ENCODE measurements around the gene BTBD9.

BTBD9 gene

DNA sequence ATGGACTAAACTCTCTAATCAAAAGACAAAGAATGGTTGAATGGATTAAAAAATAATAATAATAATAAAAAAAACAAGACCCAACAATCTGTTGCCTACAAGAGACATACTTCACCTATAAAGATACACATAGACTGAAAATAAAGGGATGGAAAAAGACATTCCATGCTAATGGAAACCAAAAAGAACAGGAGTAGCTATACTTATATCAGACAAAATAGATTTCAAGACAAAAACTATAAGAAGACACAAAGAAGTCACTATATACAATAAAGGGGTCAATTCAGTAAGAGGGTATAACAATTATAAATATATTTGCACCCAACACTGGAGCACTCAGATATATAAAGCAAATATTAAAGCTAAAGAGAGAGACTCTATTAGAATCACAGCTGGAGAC is 106.7 kb downstream of the BTBD9 start (continued):
- TF ChIP-seq, protein P1, sequence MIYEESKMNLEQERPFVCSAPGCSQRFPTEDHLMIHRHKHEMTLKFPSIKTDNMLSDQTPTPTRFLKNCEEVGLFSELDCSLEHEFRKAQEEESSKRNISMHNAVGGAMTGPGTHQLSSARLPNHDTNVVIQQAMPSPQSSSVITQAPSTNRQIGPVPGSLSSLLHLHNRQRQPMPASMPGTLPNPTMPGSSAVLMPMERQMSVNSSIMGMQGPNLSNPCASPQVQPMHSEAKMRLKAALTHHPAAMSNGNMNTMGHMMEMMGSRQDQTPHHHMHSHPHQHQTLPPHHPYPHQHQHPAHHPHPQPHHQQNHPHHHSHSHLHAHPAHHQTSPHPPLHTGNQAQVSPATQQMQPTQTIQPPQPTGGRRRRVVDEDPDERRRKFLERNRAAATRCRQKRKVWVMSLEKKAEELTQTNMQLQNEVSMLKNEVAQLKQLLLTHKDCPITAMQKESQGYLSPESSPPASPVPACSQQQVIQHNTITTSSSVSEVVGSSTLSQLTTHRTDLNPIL (CRISPR knock-in tag; IDR thresholded peaks at IDR 0.05; ENCODE audit: low read depth) = no peak
- no peak for TF ChIP-seq RARB (CRISPR knock-in tag; IDR thresholded peaks at IDR 0.05)
- no peak for TF ChIP-seq OSR1 (CRISPR knock-in tag; IDR thresholded peaks at IDR 0.05)
- no peak for TF ChIP-seq ZNF8 (CRISPR knock-in tag; IDR thresholded peaks at IDR 0.05)
- no peak for TF ChIP-seq ARNTL (CRISPR knock-in tag; IDR thresholded peaks at IDR 0.05; ENCODE audit: borderline replicate concordance, low read depth)
- TF ChIP-seq BACH2 (CRISPR knock-in tag; IDR thresholded peaks at IDR 0.05; ENCODE audit: borderline replicate concordance) = no peak
- TF ChIP-seq GLIS3 (CRISPR knock-in tag; IDR thresholded peaks at IDR 0.05) = no peak
- TF ChIP-seq ZNF70 (CRISPR knock-in tag; IDR thresholded peaks at IDR 0.05) = no peak
- TF ChIP-seq ZFP30 (CRISPR knock-in tag; IDR thresholded peaks at IDR 0.05) = no peak
- TF ChIP-seq TCF4 (CRISPR knock-in tag; IDR thresholded peaks at IDR 0.05; ENCODE audit: borderline replicate concordance) = no peak
- TF ChIP-seq ZFP3 (CRISPR knock-in tag; IDR thresholded peaks at IDR 0.05) = no peak
- TF ChIP-seq, protein P2, sequence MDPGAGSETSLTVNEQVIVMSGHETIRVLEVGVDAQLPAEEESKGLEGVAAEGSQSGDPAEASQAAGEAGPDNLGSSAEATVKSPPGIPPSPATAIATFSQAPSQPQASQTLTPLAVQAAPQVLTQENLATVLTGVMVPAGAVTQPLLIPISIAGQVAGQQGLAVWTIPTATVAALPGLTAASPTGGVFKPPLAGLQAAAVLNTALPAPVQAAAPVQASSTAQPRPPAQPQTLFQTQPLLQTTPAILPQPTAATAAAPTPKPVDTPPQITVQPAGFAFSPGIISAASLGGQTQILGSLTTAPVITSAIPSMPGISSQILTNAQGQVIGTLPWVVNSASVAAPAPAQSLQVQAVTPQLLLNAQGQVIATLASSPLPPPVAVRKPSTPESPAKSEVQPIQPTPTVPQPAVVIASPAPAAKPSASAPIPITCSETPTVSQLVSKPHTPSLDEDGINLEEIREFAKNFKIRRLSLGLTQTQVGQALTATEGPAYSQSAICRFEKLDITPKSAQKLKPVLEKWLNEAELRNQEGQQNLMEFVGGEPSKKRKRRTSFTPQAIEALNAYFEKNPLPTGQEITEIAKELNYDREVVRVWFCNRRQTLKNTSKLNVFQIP (CRISPR knock-in tag; IDR thresholded peaks at IDR 0.05; ENCODE audit: borderline replicate concordance, low read depth) = no peak

DNA sequence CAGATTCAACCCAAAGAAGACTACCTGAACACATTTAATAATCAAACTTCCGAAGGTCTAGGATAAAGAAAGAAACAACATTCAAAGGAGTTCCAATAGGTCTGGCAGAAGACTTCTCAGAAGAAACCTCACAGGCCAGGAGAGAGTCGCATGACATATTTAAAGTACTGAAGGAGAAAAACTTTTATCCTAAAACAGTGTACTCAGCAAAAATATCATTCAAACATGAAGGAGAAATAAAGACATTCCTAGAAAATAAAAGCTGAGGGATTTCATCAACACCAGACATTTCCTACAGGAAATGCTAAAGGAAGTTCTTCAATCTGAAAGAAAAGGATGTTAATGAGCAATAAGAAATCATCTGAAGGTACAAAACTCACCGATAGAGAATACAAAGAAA is 108.6 kb downstream of the BTBD9 start:
- no peak for ATAC-seq

More for the DNA sequence above, 108.6 kb downstream of the BTBD9 start:
- TF ChIP-seq, protein P3, sequence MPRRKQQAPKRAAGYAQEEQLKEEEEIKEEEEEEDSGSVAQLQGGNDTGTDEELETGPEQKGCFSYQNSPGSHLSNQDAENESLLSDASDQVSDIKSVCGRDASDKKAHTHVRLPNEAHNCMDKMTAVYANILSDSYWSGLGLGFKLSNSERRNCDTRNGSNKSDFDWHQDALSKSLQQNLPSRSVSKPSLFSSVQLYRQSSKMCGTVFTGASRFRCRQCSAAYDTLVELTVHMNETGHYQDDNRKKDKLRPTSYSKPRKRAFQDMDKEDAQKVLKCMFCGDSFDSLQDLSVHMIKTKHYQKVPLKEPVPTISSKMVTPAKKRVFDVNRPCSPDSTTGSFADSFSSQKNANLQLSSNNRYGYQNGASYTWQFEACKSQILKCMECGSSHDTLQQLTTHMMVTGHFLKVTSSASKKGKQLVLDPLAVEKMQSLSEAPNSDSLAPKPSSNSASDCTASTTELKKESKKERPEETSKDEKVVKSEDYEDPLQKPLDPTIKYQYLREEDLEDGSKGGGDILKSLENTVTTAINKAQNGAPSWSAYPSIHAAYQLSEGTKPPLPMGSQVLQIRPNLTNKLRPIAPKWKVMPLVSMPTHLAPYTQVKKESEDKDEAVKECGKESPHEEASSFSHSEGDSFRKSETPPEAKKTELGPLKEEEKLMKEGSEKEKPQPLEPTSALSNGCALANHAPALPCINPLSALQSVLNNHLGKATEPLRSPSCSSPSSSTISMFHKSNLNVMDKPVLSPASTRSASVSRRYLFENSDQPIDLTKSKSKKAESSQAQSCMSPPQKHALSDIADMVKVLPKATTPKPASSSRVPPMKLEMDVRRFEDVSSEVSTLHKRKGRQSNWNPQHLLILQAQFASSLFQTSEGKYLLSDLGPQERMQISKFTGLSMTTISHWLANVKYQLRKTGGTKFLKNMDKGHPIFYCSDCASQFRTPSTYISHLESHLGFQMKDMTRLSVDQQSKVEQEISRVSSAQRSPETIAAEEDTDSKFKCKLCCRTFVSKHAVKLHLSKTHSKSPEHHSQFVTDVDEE (CRISPR knock-in tag; IDR thresholded peaks at IDR 0.05) = no peak
- TF ChIP-seq BACH2 (CRISPR knock-in tag; IDR thresholded peaks at IDR 0.05; ENCODE audit: borderline replicate concordance) = no peak
- TF ChIP-seq, protein P4, sequence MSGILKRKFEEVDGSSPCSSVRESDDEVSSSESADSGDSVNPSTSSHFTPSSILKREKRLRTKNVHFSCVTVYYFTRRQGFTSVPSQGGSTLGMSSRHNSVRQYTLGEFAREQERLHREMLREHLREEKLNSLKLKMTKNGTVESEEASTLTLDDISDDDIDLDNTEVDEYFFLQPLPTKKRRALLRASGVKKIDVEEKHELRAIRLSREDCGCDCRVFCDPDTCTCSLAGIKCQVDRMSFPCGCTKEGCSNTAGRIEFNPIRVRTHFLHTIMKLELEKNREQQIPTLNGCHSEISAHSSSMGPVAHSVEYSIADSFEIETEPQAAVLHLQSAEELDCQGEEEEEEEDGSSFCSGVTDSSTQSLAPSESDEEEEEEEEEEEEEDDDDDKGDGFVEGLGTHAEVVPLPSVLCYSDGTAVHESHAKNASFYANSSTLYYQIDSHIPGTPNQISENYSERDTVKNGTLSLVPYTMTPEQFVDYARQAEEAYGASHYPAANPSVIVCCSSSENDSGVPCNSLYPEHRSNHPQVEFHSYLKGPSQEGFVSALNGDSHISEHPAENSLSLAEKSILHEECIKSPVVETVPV (CRISPR knock-in tag; IDR thresholded peaks at IDR 0.05) = no peak
- no peak for TF ChIP-seq RARB (CRISPR knock-in tag; IDR thresholded peaks at IDR 0.05)
- TF ChIP-seq, protein P5, sequence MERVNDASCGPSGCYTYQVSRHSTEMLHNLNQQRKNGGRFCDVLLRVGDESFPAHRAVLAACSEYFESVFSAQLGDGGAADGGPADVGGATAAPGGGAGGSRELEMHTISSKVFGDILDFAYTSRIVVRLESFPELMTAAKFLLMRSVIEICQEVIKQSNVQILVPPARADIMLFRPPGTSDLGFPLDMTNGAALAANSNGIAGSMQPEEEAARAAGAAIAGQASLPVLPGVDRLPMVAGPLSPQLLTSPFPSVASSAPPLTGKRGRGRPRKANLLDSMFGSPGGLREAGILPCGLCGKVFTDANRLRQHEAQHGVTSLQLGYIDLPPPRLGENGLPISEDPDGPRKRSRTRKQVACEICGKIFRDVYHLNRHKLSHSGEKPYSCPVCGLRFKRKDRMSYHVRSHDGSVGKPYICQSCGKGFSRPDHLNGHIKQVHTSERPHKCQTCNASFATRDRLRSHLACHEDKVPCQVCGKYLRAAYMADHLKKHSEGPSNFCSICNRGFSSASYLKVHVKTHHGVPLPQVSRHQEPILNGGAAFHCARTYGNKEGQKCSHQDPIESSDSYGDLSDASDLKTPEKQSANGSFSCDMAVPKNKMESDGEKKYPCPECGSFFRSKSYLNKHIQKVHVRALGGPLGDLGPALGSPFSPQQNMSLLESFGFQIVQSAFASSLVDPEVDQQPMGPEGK (CRISPR knock-in tag; IDR thresholded peaks at IDR 0.05; ENCODE audit: borderline replicate concordance) = no peak
- no peak for TF ChIP-seq TOX (CRISPR knock-in tag; IDR thresholded peaks at IDR 0.05; ENCODE audit: borderline replicate concordance)
- TF ChIP-seq, protein P1 (CRISPR knock-in tag; IDR thresholded peaks at IDR 0.05; ENCODE audit: low read depth) = no peak
- TF ChIP-seq ZFP30 (CRISPR knock-in tag; IDR thresholded peaks at IDR 0.05) = no peak
- TF ChIP-seq ISL1 (CRISPR knock-in tag; IDR thresholded peaks at IDR 0.05) = no peak
